HEK293 (cell line): ENCODE results near the gene GPS1.

Experiments
- CTCF ChIA-PET: fragments of 350-600 bp; formaldehyde crosslinking; extraction: SDS; loops from one replicate; lab custom pipeline; 2021; ENCODE audit warnings: antibody characterized with exemption; lab: Yijun Ruan, JAX
- POLR2A ChIA-PET: fragments of 300-600 bp; formaldehyde crosslinking; extraction: SDS; loops from one replicate; lab custom pipeline; 2020; ENCODE audit warnings: antibody characterized with exemption, inconsistent platforms; lab: Yijun Ruan, JAX
- H3K27ac ChIP-seq: fragments of 200-500 bp; sonication (Bioruptor generic); 2 replicates; pipeline ENCODE4 v1.5.1; 2014; ENCODE audit warnings: low read depth, low read length, control low read depth, inconsistent platforms; ENCODE audit errors: extremely low read depth
- H3K36me3 ChIP-seq, 2 experiments: fragments of 200-500 bp in 1 of 2; sonication (Bioruptor generic) in 1 of 2; 1 replicate in 1 of 2; 2 replicates in 1 of 2; pipeline ENCODE4 v1.5.1; 2014 to 2017; ENCODE audit warnings: inconsistent platforms in 2 of 2, low read length in 2 of 2; ENCODE audit not compliant: control insufficient read depth in 2 of 2, insufficient read depth in 1 of 2
- H3K4me1 ChIP-seq: fragments of 200-500 bp; sonication (Bioruptor generic); 2 replicates; pipeline ENCODE4 v1.5.1; 2014; ENCODE audit warnings: mild to moderate bottlenecking, low read length, inconsistent platforms; ENCODE audit not compliant: control insufficient read depth, insufficient read depth
- H3K4me3 ChIP-seq: 2 replicates; pipeline ENCODE4 v1.5.1; 2011; ENCODE audit warnings: low read depth, mild to moderate bottlenecking, control low read depth, low read length, moderate library complexity
- H3K9me3 ChIP-seq: fragments of 200-500 bp; sonication (Bioruptor generic); 2 replicates; pipeline ENCODE4 v1.5.1; 2014; ENCODE audit warnings: low read depth, low read length, inconsistent platforms; ENCODE audit not compliant: control insufficient read depth, insufficient read depth
- FEZF1 ChIP-seq: fragments of 450-650 bp; formaldehyde crosslinking; IDR thresholded peaks from 2 replicates; pipeline ENCODE4 v1.5.1; 2016; ENCODE audit warnings: missing biosample characterization, missing genetic modification characterization
- ZBTB21 ChIP-seq: fragments of 450-650 bp; formaldehyde crosslinking; IDR thresholded peaks from 2 replicates; pipeline ENCODE4 v1.5.1; 2017; ENCODE audit warnings: missing biosample characterization, missing genetic modification characterization
- ZEB2 ChIP-seq: fragments of 450-650 bp; formaldehyde crosslinking; IDR thresholded peaks from 2 replicates; pipeline ENCODE4 v1.5.1; 2016; ENCODE audit warnings: missing biosample characterization, missing genetic modification characterization
- ZFP69B ChIP-seq: fragments of 450-650 bp; formaldehyde crosslinking; IDR thresholded peaks from 2 replicates; pipeline ENCODE4 v1.5.1; 2016; ENCODE audit warnings: missing biosample characterization, missing genetic modification characterization
- ZNF138 ChIP-seq: fragments of 450-650 bp; formaldehyde crosslinking; IDR thresholded peaks from 2 replicates; pipeline ENCODE4 v1.5.1; 2016; ENCODE audit warnings: missing biosample characterization, missing genetic modification characterization, borderline replicate concordance
- ZNF341 ChIP-seq: fragments of 450-650 bp; formaldehyde crosslinking; IDR thresholded peaks from 2 replicates; pipeline ENCODE4; 2016; ENCODE audit warnings: low read depth, missing biosample characterization, missing genetic modification characterization
- ZNF585B ChIP-seq: fragments of 450-650 bp; formaldehyde crosslinking; IDR thresholded peaks from 2 replicates; pipeline ENCODE4 v1.5.1; 2016; ENCODE audit warnings: missing biosample characterization, missing genetic modification characterization
- ZNF600 ChIP-seq: fragments of 450-650 bp; formaldehyde crosslinking; IDR thresholded peaks from 2 replicates; pipeline ENCODE4 v1.5.1; 2016; ENCODE audit warnings: missing biosample characterization, missing genetic modification characterization
- ZNF843 ChIP-seq: fragments of 450-650 bp; formaldehyde crosslinking; IDR thresholded peaks from 2 replicates; pipeline ENCODE4 v1.5.1; 2016; ENCODE audit warnings: missing biosample characterization, missing genetic modification characterization
- TF ChIP-seq, protein P1 (sequence below): fragments of 450-650 bp; formaldehyde crosslinking; IDR thresholded peaks from 2 replicates; pipeline ENCODE4 v1.5.1; 2016; ENCODE audit warnings: missing biosample characterization, missing genetic modification characterization
- TF ChIP-seq, protein P2 (sequence below): fragments of 450-650 bp; formaldehyde crosslinking; IDR thresholded peaks from 2 replicates; pipeline ENCODE4 v1.5.1; 2017; ENCODE audit warnings: missing biosample characterization, missing genetic modification characterization
- TF ChIP-seq, protein P3 (sequence below): fragments of 450-650 bp; formaldehyde crosslinking; IDR thresholded peaks from 2 replicates; pipeline ENCODE4 v1.5.1; 2016; ENCODE audit warnings: missing biosample characterization, missing genetic modification characterization

GPS1 gene

DNA sequence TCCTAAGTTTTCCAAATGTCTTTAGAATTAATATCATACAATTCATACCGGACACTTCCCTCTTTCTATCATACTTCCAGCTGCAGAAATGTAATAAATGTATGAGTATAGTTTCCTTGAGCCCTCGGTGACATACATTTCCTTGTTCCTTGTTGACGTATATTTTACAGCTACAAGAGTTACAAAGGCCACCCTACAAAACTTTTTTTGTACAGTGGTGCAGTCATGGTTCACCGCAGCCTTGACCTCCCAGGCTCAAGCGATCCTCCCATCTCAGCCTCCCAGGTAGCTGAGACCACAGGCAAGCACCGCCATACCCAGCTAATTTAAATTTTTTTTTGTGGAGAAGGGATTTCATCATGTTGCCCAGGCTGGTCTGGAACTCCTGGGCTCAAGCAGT, 21.1 kb downstream of the GPS1 start:
- H3K4me3 ChIP-seq: no peak overlapping the region
- ChIA-PET POLR2A (interaction anchor here (0.7 to 1.2 kb wide), 3 partner anchors 9 to 35 kb away, joined by 3 to 4 read pairs (median 3); partner anchors contain the start of gene DCXR), CTCF (interaction anchor here (1.1 kb wide), 1 partner anchor 35 kb away, joined by 7 read pairs; the partner anchor contains the start of gene DCXR)
- TF ChIP-seq ZNF585B (no peak), ZBTB21 (tag by site-specific recombination) (no peak), ZNF843 (tag by site-specific recombination) (no peak), ZFP69B (no peak), ZNF341 (tag by site-specific recombination) (no peak)
- no peaks in the 10 kb centered on the region for H3K9me3 ChIP-seq
- H3K4me1 ChIP-seq: no peaks in the 10 kb centered on the region
- peaks cover under 1 to 6% of the 10 kb centered on the region in 2 experiments for H3K36me3 ChIP-seq
- no peak overlapping the region for H3K27ac ChIP-seq

DNA sequence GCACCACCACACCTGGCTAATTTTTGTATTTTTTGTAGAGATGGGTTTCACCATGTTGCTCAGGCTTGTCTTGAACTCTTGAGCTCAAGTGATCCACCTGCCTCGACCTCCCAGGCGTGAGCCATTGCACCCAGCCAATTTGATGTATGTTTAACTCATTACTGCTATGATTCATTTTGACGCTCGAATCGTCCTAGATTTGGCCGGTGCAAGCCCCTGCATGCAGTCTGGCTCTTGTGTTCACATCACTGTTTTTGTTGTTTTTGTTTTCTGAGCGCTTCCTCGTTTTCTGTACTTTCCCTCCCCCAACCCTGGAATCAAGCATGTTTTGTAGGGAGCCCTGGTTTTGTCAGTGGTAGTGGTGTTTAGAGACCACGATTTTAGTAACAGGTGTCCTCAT, 21.7 kb downstream of the GPS1 start:
- no peak overlapping the region for H3K4me3 ChIP-seq
- ChIA-PET CTCF (interaction anchor here (0.6 to 1.1 kb wide), 2 partner anchors 29 to 36 kb away, joined by 3 to 7 read pairs; partner anchors contain the start of gene DCXR), POLR2A (interaction anchor here (0.7 to 1.2 kb wide), 4 partner anchors 9 to 36 kb away, joined by 3 to 4 read pairs (median 4); partner anchors contain the start of gene DCXR)
- H3K4me1 ChIP-seq: no peaks in the 10 kb centered on the region
- peaks cover 3 to 12% of the 10 kb centered on the region in 2 experiments for H3K36me3 ChIP-seq
- H3K9me3 ChIP-seq: no peaks in the 10 kb centered on the region
- TF ChIP-seq, protein P1, sequence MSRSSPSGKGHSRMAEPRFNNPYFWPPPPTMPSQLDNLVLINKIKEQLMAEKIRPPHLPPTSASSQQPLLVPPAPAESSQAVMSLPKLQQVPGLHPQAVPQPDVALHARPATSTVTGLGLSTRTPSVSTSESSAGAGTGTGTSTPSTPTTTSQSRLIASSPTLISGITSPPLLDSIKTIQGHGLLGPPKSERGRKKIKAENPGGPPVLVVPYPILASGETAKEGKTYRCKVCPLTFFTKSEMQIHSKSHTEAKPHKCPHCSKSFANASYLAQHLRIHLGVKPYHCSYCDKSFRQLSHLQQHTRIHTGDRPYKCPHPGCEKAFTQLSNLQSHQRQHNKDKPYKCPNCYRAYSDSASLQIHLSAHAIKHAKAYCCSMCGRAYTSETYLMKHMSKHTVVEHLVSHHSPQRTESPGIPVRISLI (tag by site-specific recombination): no peak
- TF ChIP-seq ZNF138 (tag by site-specific recombination) (no peak), FEZF1 (no peak)
- no peak overlapping the region for H3K27ac ChIP-seq

DNA sequence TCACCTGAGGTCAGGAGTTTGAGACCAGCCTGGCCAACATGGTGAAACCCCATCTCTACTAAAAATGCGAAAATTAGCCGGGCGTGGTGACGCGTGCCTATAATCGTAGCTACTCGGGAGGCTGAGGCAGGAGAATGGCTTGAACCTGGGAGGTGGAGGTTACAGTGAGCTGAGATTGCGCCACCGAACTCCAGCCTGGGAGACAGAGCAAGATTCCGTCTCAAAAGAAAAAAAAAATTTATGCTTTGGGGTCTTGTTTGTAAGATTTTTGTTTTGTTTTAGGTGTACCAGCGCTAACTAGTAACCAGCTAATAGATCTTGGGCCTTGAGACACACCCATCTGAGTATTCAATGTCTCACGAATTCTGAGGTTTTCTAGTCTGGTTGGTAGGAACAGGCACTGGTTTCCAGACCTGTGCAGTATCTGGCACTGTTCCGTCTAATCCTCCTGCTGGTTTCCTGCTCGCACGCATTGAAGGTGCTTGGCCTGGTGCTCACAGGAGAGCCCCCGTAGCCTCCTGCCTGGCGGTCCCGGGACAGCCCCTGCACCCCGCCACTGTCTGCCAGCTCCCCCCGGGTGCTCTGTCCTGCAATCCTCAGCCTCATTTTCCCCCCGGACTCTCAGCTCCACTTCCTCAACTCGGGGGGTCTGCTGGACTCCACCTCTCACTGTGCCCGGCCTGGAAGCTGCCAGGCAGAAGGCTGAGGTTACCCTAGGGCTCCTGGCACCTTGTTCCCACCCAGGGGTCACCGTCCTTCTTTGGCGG, 24.5 kb downstream of the GPS1 start:
- Histone ChIP-seq H3K36me3 (peaks cover 12 to 38% of the 10 kb centered on the region in 2 experiments), H3K4me3 (no peak overlapping the region), H3K9me3 (no peaks in the 10 kb centered on the region), H3K27ac (no peak overlapping the region), H3K4me1 (no peaks in the 10 kb centered on the region)
- CTCF ChIA-PET: interaction anchor here (0.9 to 2.2 kb wide), 3 partner anchors 10 to 46 kb away, joined by 5 to 13 read pairs (median 5); partner anchors contain the start of gene DUS1L
- POLR2A ChIA-PET: interaction anchor here (0.9 to 3.1 kb wide), 9 partner anchors 10 to 53 kb away, joined by 3 to 15 read pairs (median 6); partner anchors contain the start of genes CENPX, DUS1L and LRRC45
- no peak for TF ChIP-seq ZEB2
- TF ChIP-seq, protein P2, sequence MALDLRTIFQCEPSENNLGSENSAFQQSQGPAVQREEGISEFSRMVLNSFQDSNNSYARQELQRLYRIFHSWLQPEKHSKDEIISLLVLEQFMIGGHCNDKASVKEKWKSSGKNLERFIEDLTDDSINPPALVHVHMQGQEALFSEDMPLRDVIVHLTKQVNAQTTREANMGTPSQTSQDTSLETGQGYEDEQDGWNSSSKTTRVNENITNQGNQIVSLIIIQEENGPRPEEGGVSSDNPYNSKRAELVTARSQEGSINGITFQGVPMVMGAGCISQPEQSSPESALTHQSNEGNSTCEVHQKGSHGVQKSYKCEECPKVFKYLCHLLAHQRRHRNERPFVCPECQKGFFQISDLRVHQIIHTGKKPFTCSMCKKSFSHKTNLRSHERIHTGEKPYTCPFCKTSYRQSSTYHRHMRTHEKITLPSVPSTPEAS (tag by site-specific recombination): no peak
- TF ChIP-seq, protein P3, sequence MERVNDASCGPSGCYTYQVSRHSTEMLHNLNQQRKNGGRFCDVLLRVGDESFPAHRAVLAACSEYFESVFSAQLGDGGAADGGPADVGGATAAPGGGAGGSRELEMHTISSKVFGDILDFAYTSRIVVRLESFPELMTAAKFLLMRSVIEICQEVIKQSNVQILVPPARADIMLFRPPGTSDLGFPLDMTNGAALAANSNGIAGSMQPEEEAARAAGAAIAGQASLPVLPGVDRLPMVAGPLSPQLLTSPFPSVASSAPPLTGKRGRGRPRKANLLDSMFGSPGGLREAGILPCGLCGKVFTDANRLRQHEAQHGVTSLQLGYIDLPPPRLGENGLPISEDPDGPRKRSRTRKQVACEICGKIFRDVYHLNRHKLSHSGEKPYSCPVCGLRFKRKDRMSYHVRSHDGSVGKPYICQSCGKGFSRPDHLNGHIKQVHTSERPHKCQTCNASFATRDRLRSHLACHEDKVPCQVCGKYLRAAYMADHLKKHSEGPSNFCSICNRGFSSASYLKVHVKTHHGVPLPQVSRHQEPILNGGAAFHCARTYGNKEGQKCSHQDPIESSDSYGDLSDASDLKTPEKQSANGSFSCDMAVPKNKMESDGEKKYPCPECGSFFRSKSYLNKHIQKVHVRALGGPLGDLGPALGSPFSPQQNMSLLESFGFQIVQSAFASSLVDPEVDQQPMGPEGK (tag by site-specific recombination): 0 out of 2 replicates have a peak, but pooled peaks have one; percentile 21
- TF ChIP-seq ZNF600: 0 out of 2 replicates have a peak, but pooled peaks have one; percentile 9
